GM18861 (cell line): ENCODE results near the gene KISS1R.
"Not testable (repeated sequence)": the region's sequence is repeated elsewhere in the genome, so short reads cannot be mapped to it uniquely, and the experiment has no call there.

Experiments
- ATAC-seq: cut with Tn5 transposase; IDR thresholded peaks from one replicate; pipeline ENCODE4 v1.9.1; 2021; ENCODE audit not compliant: unreplicated experiment

The KISS1R gene

DNA sequence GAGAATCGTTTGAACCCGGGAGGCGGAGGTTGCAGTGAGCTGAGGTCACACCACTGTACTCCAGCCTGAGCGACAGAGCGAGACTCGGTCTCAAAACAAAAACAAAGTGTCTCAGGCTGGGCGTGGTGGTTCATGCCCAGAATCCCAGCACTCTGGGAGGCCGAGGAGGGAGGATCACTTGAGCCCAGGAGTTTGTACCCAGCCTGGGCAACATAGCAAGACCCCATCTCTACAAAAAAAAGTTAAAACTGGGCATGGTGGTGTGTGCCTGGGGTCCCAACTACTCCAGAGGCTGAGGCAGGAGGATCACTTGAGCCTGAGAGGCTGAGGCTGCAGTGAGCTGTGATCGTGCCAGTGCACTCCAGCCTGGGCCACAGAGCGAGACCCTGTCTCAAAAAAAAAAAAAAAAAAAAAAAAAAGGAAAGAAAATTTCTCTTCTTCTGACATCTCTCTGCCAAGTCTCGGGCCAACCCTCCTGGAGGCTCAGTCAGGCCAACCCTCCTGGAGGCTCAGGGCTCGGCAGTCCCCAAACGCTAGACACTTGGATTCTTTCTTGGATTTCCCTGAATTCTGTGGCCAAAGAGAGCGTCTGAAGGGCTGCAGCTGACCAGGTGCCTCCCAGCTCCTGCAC lies 35.0 kb downstream of the KISS1R start:
- no peak for ATAC-seq

- no peak for ATAC-seq
Measured at GRCh38 chr19:952680-953444, 35.7 kb downstream of the KISS1R start.

GRCh38 chr19:953445-954271 lies 36.5 kb downstream of the KISS1R start:
- no peak for ATAC-seq

- ATAC-seq: no peak
Measured at GRCh38 chr19:954272-954671, 37.1 kb downstream of the KISS1R start.

DNA sequence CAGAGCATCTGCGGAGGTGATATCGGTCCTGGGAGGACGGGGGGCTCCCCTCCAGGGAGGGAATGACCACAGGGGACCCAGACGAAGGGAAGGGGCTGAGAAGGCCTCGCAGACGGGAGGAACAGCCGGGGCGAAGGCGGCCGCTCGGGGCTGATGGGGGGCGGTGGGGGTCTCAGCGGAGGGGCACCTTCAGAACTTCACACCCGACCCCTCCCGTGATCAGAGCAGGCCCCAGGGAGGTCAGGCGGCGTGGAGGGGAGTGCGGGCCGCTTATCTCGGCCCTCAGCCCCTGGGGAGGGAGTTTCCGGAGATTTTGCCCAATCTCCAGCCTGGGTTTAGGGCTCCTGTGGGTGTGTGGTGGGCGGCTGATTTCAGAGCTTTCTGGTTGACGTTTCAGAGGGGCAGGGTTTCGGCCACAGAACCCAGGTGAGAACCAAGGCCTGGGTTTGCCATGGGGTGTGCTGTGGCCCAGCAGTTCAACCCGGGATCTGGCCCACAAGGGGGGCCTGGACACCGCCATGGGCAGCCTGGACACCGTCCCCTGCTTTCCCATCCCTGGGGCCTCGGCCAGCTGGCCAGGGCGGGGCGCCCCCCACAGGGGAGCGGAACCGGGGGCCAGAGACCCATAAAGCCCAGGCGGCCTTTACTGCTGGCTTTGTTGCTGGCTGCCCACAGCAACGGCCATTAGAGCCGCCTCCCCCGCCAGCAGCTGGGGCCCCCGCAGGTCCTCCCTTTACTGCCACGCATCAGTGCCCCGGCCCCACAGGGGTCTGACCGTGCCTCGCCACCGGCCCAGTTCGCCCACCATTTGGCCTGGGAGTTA lies 37.8 kb downstream of the KISS1R start:
- peak; percentile 43 for ATAC-seq

- ATAC-seq: no peak
Measured at GRCh38 chr19:955803-956765, 39.0 kb downstream of the KISS1R start.

DNA sequence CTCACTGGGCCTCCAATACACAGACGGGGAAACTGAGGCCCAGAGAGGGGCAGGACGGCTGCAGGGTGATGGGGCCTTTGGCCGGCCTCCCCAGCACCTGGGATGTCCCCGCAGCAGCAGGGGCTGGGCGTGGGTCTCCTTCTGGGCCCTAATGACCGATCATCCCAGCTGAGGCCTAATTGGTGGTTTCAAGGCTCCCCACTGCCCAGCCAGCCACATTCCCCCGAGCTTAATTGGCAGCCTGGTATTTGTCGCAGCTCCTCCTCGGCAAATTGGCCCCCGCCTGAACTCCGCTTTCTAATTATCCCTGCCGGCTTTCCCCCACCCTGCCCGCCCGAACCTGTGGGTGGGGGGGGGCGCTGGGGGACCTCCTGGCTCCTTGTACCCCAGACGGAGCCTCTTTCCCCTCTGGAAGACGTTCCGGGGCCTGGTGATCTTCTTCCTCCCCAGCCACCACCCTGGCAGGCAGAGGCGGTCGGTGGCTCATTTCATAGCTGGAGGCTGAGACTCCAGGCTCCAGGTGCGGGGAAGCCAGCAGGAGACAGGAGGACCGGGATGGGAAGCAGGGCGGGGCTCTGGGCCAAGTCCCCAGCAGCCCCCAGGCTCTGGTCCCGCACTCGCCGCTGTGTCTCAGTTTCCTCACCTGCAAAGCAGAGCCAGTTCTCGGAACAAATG lies 39.8 kb downstream of the KISS1R start:
- no peak for ATAC-seq

GRCh38 chr19:957578-957977 lies 40.4 kb downstream of the KISS1R start:
- not testable (repeated sequence) for ATAC-seq

DNA sequence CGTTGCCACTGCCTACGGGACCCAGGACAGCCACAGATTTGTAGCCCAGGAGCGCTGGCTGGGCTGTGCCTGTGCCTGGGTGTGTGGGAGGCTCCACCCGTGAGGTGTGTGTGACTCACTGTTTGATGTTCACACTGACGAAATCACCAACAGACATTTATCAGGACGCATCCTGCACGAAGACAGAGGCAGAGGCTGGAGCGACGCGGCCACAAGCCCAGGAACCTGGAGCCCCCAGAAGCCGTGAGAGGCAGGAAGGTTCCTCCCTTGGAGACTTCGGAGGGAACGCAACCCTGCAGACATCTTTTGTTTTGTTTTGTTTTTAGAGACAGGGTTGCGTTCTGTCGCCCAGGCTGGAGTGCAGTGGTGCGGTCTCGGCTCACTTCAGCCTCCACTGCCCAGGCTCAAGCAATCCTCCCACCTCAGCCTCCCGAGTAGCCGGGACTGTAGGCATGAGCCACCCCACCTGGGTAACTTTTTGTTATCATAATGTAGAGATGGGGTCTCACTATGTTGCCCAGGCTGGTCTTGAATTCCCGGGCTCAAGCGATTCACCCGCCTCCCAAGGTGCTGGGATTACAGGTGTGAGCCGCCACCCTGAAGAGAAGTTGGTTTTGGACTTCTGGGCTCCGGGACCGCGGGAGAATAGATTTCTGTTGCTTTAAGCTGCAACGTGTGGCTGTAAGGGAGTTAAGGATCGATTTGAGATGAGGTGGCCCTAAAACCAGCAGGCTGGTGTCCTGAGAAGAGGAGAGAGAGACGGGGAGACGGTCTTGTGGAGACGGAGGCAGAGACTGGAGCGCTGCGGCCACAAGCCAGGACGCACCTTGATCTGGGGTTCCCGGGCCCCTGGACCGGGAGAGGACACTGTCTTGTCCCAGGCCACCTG lies 42.1 kb downstream of the KISS1R start:
- ATAC-seq: no peak

DNA sequence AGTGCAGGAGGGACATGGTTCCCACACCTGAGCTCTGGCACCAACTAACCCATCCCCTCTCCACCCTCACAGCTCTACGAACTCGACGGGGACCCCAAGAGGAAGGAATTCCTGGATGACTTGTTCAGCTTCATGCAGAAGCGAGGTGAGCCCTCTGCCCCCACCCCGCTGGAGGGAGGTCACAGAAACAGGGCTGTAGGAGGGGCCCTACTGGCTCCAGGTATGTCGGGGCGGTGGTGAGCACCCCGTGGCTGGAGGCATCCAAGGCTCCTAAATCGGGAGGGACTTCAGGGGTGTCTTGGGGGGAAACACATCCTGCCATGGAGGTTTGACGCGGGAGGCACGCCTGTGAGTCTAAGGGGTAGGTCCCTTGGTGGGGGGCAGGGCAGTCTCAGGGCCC lies 42.9 kb downstream of the KISS1R start:
- no peak for ATAC-seq

GRCh38 chr19:960601-960938 lies 43.4 kb downstream of the KISS1R start:
- no peak for ATAC-seq

GRCh38 chr19:961866-962620 lies 44.9 kb downstream of the KISS1R start:
- no peak for ATAC-seq

GRCh38 chr19:962683-963400 lies 45.7 kb downstream of the KISS1R start:
- no peak for ATAC-seq

GRCh38 chr19:963486-963951 lies 46.4 kb downstream of the KISS1R start:
- ATAC-seq: no peak

GRCh38 chr19:964116-964520 lies 47.0 kb downstream of the KISS1R start:
- ATAC-seq: no peak

DNA sequence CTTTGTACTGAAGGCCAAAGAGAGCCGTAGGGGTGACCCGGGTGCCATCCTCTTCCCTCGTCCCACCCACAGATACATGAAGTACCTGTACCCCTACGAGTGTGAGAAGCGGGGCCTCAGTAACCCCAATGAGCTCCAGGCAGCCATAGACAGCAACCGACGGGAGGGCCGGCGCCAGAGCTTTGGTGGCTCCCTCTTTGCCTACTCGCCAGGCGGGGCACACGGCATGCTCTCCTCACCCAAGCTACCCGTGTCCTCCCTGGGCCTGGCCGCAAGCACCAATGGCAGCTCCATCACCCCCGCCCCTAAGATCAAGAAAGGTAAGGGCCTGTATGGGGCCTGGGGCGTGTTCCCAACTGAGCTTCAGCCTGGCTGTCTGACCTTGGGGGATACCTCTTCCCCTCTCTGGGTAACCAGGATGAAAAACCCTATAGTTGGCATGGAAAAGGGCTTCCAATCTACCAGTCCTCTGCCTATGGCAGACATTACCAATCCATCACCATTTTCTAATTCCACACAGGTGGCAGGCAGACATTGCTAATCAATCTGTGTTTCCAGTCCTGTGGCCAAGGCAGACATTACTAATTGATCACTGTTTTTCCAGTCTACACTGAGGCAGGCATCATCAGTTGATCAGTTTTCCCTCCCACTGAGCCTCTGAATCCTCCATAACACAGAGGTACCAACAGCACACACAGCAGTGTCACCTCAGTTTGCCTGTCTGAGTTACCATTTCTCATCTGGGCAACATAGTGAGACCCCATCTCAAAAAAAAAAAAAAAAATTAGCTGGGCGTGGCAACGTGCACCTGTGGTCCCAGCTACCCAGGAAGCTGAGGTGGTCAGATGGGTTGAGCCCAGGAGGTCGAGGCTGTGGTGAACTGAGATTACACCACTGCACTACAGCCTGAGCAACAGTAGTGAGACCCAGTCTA lies 47.9 kb downstream of the KISS1R start:
- ATAC-seq: no peak
